Esophagus squamous epithelium (tissue), 5 donors: Measurements from ENCODE around the gene NEDD4L. TPM values are rescaled to one million over a fixed set of nuclear protein-coding genes. Genes with fewer than 3 reads are reported as not detected.
A peak's percentile ranks its signal among the peaks of the same experiment; 100 is the strongest.

ENCODE experiments used
- DNase-seq: peaks from one replicate; lab custom pipeline; 2025; lab: John Stamatoyannopoulos, UW
- H3K27ac ChIP-seq, 4 donors: fragments of 200-600 bp; sonication (generic); one replicate each; pipeline ENCODE4 v1.5.1; 2016 to 2019; ENCODE audit warnings: mild to moderate bottlenecking in 1 of 4
- H3K27me3 ChIP-seq, 4 donors: fragments of 200-600 bp; sonication (generic); 1 replicate in 3 of 4; 2 replicates in 1 of 4; pipeline versions ENCODE4 v1.5.1 to v1.6.0; 2017 to 2021; ENCODE audit warnings: antibody characterized with exemption in 1 of 4
- H3K36me3 ChIP-seq, 3 donors: fragments of 200-600 bp; sonication (generic); one replicate each; pipeline ENCODE4 v1.5.1; 2016 to 2019
- H3K4me1 ChIP-seq, 3 donors: fragments of 200-600 bp; sonication (generic); one replicate each; pipeline ENCODE4 v1.5.1; 2017 to 2019
- H3K4me3 ChIP-seq, 4 donors: fragments of 200-600 bp; sonication (generic); 1 replicate in 3 of 4; 2 replicates in 1 of 4; pipeline ENCODE4 v1.5.1; 2016 to 2019; ENCODE audit warnings: mild to moderate bottlenecking in 2 of 4, moderate library complexity in 1 of 4
- H3K9me3 ChIP-seq, 3 donors: fragments of 200-600 bp; sonication (generic); one replicate each; pipeline ENCODE4 v1.5.1; 2016 to 2019
- POLR2A ChIP-seq, 4 donors: fragments of 450-650 bp; IDR thresholded peaks; one replicate each; pipeline ENCODE4 v1.6.1; 2017; ENCODE audit warnings: antibody characterized with exemption in 4 of 4, mild to moderate bottlenecking in 4 of 4, moderate library complexity in 3 of 4
- WGBS, 2 donors: methylation state at CpG; one replicate each; pipeline ENCODE4 v1.1.5; 2018; 5-methylcytosine and 5-hydroxymethylcytosine counted together
- intact Hi-C: fragments of 100-400 bp; cut with DNase I; formaldehyde crosslinking; loops from one replicate; pipeline ENCODE4 v1.15.0; 2022
- total RNA-seq, 4 donors: library from RNA; depleted of rRNA; stranded (reverse); fragments of >200 nt; gene quantifications; one replicate each; pipeline ENCODE4 v1.1.0, GENCODE V29; 2016
- TF ChIP-seq, protein P1 (sequence below), 6 experiments: fragments of 450-650 bp in 4 of 6; fragments of 200-600 bp in 2 of 6; sonication (generic) in 2 of 6; IDR thresholded peaks; one replicate each; pipeline ENCODE4 v1.5.1; 2016 to 2019; ENCODE audit warnings: antibody characterized with exemption in 6 of 6, mild to moderate bottlenecking in 4 of 6, moderate library complexity in 4 of 6
- donor health status: DM: yes; HTN: yes; CAD: no.

Gene NEDD4L
- total RNA-seq, 4 donors from 2014 or later: 17.0 to 27.6 (median 21.9) TPM

DNA sequence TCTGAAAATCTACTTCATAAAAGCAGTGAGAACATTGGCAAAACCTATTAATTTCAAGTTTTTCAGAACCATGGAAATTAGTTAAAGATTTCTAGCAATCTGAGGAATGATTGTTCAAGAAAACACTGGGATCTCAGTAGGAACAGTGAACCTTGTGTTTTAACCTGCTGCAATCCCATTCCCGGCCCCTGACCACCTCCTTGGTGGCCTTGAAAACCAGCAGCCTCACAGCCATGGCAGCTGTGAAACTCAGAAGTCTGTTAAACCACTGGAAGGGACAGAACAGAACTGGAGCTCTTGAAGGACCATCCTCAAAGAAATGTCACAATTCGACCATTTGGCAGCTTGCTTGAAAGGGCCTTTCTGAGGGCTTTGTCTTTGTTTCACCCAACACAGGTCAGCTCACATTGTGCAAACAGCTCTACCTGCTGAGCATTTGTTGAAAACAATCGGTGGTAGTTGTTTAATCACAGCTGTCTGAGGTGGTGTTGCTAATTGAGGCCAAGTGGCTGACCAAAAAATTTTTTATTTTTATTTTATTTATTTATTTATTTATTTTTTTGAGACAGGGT, 25.8 kb downstream of the NEDD4L start:
- 78 to 79% methylated on average over 3 of the region's 3 CpGs for WGBS, 2 donors
- Histone ChIP-seq H3K9me3 (no peaks in the 10 kb centered on the region), H3K27ac (no peak overlapping the region), H3K4me1 (no peaks in the 10 kb centered on the region), H3K36me3 (no peaks in the 10 kb centered on the region), H3K4me3 (no peak overlapping the region), H3K27me3 (no peaks in the 10 kb centered on the region)
- intact Hi-C loops: no loop called here
- DNase-seq: no peak
- TF ChIP-seq, protein P1, sequence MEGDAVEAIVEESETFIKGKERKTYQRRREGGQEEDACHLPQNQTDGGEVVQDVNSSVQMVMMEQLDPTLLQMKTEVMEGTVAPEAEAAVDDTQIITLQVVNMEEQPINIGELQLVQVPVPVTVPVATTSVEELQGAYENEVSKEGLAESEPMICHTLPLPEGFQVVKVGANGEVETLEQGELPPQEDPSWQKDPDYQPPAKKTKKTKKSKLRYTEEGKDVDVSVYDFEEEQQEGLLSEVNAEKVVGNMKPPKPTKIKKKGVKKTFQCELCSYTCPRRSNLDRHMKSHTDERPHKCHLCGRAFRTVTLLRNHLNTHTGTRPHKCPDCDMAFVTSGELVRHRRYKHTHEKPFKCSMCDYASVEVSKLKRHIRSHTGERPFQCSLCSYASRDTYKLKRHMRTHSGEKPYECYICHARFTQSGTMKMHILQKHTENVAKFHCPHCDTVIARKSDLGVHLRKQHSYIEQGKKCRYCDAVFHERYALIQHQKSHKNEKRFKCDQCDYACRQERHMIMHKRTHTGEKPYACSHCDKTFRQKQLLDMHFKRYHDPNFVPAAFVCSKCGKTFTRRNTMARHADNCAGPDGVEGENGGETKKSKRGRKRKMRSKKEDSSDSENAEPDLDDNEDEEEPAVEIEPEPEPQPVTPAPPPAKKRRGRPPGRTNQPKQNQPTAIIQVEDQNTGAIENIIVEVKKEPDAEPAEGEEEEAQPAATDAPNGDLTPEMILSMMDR (IDR thresholded peaks at IDR 0.05): no peak
- no peak for TF ChIP-seq POLR2A (IDR thresholded peaks at IDR 0.05)

DNA sequence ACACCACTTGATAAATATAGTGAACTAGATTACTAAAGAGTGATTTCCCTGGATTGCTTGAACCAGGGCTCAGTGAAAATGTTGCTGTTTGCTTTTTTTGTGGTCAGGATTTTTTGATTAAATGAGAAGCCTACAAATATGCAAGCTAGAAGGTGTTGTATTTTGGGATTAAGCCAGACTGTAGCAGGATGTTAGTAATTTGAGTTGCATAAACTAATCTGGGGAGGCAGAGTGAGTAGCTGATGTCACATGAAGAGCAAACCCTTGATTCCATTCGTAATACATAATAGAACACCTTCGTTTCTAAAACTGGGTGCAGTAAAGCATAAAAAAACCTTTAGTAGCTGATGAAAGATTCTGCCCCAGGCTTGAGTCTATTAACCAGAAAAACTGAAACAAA, 32.0 kb downstream of the NEDD4L start:
- H3K27ac ChIP-seq: no peak overlapping the region
- WGBS, 2 donors: 17 to 36% methylated on average over 2 of the region's 2 CpGs

DNA sequence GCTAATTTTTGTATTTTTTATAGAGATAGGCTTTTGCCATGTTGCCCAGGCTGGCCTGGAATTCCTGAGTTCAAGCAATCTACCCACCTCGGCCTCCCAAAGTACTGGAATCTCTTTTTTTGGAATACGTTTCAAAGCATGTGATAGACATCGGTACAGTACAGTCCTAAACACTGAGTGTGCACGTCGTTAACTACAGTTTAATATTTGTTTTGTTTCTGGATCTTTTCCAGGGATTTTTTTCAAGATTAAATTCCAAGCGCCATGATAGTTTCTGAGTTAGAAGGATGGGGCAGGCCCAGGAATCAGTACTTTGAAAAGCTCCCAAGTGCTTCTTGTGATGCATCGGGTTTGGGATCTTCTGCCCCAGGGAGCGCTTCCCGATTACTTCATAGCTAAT, 33.3 kb downstream of the NEDD4L start:
- intact Hi-C loops: no loop called here
- H3K4me1 ChIP-seq: peaks cover 3 to 38% (median 6%) of the 10 kb centered on the region in 3 donors
- no peak overlapping the region for H3K4me3 ChIP-seq
- no peak for DNase-seq
- H3K36me3 ChIP-seq: no peaks in the 10 kb centered on the region
- 81 to 88% methylated on average over 9 of the region's 9 CpGs for WGBS, 2 donors
- no peak overlapping the region for H3K27ac ChIP-seq
- no peaks in the 10 kb centered on the region for H3K27me3 ChIP-seq
- TF ChIP-seq POLR2A (IDR thresholded peaks at IDR 0.05): no peak
- TF ChIP-seq, protein P1 (IDR thresholded peaks at IDR 0.05): no peak
- H3K9me3 ChIP-seq: no peaks in the 10 kb centered on the region

More for the DNA sequence above, 32.0 kb downstream of the NEDD4L start:
- intact Hi-C loops: no loop called here
- TF ChIP-seq POLR2A (IDR thresholded peaks at IDR 0.05): no peak
- TF ChIP-seq, protein P1 (IDR thresholded peaks at IDR 0.05): no peak
- H3K4me1 ChIP-seq: peaks cover 3 to 38% (median 6%) of the 10 kb centered on the region in 3 donors
- H3K36me3 ChIP-seq: no peaks in the 10 kb centered on the region
- no peak for DNase-seq
- H3K9me3 ChIP-seq: no peaks in the 10 kb centered on the region
- H3K27me3 ChIP-seq: no peaks in the 10 kb centered on the region
- H3K4me3 ChIP-seq: no peak overlapping the region

DNA sequence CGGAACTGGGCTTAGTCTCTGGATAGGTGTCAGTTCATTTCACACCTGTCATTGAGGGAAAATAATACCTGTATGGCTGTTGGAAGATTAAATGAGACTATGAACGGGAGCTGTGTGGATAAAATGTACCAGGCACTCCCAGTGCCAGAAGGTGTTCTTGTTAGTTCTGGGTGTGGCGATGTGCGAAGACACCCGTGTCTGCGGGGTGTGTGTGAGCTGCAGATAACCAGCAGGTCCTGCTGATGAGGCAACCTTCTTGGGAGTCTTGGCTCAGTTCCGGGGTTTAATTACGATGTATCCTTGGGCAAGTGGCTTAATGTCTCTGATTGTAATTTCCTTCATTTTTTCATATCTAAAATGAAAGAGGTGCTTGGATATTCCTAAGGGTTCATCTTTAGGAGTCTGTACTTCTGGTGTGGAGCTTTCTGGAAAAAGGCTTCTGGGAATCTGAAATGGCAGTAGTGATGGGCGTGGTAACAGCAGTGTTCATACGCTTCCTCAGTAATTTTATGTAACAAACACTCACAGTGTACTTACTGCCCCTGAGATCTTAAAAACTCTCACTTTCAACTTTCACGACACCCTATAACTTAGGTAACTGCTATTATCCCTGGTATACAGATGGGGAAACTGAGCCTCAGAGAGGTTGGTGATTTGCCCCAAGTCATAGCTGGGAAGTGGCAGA, 35.0 kb downstream of the NEDD4L start:
- Histone ChIP-seq H3K9me3 (no peaks in the 10 kb centered on the region), H3K36me3 (no peaks in the 10 kb centered on the region), H3K27ac (peak overlapping the region; percentile 49 to 85 (median 71)), H3K27me3 (no peaks in the 10 kb centered on the region), H3K4me1 (peaks cover 3 to 42% (median 6%) of the 10 kb centered on the region in 3 donors), H3K4me3 (no peak overlapping the region)
- 43 to 57% methylated on average over 10 to 11 of the region's 11 CpGs for WGBS, 2 donors
- intact Hi-C loops: no loop called here
- TF ChIP-seq, protein P1 (IDR thresholded peaks at IDR 0.05): no peak
- TF ChIP-seq POLR2A (IDR thresholded peaks at IDR 0.05): no peak
- no peak for DNase-seq

DNA sequence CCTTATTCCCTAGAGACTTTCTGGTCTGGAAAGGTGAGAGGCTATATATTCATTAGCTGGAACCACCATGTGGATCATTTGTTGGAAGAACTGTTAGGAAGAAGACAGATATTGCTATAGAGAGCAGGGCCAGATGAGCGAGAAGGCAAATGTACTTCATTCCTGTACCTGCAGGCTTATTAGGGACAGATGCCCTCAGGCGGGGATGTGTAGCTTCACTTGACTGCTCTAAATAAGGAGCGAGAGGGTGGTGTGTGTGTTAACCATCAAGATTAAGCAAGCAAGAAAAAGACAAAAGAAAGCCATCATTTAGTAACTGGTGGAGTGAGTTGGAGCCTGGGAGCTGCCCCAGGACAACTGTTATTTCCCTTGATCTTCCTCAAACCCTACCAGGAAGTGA, 36.4 kb downstream of the NEDD4L start:
- H3K9me3 ChIP-seq: no peaks in the 10 kb centered on the region
- intact Hi-C loops: no loop called here
- no peak for DNase-seq
- H3K27ac ChIP-seq: peak overlapping the region in 1 of 4 donors; percentile 6
- 53 to 63% methylated on average over 3 of the region's 3 CpGs for WGBS, 2 donors
- no peaks in the 10 kb centered on the region for H3K36me3 ChIP-seq
- H3K4me3 ChIP-seq: no peak overlapping the region
- peaks cover 3 to 42% (median 6%) of the 10 kb centered on the region in 3 donors for H3K4me1 ChIP-seq
- H3K27me3 ChIP-seq: peaks cover 0 to 4% (median 0%) of the 10 kb centered on the region in 4 donors
- TF ChIP-seq POLR2A (IDR thresholded peaks at IDR 0.05): no peak
- TF ChIP-seq, protein P1 (IDR thresholded peaks at IDR 0.05): no peak
